H1 (cell line): ENCODE measurements around the gene SLC6A6. TPM values are rescaled to one million over a fixed set of nuclear protein-coding genes. Genes with fewer than 3 reads are reported as not detected.

Experiments
- CTCF ChIA-PET: fragments of 300-600 bp; sonication (Branson Sonifier 250); formaldehyde crosslinking; loops from one replicate; lab custom pipeline; 2021; ENCODE audit not compliant: partially characterized antibody; lab: Charles Lee
- POLR2A ChIA-PET: fragments of 300-600 bp; sonication (Branson Sonifier 250); formaldehyde crosslinking; loops from one replicate; lab custom pipeline; 2021; ENCODE audit warnings: inconsistent platforms; ENCODE audit not compliant: partially characterized antibody; lab: Charles Lee
- DNase-seq, 2 experiments: peaks; one replicate each; pipeline versions ENCODE4 v3.0.0 to v3.0.0-alpha.2; 2010 to 2022; ENCODE audit warnings: low spot score in 2 of 2, low read depth in 1 of 2, mixed read lengths in 1 of 2
- FAIRE-seq: peaks from 2 replicates; lab custom pipeline; 2011; peaks lifted over from hg19 to GRCh38; lab: Jason Lieb, UNC
- H2AFZ ChIP-seq: 2 replicates; pipeline ENCODE4 v1.8.1; 2012; ENCODE audit warnings: low read length, inconsistent platforms
- H2AK5ac ChIP-seq: 2 replicates; pipeline ENCODE4 v1.6.1; 2013; ENCODE audit warnings: low read depth, low read length
- H2BK120ac ChIP-seq: replicated peaks from 2 replicates; pipeline ENCODE3; 2013; ENCODE audit warnings: low read depth, low read length, inconsistent platforms
- H2BK12ac ChIP-seq: 2 replicates; pipeline ENCODE4 v1.6.1; 2013; ENCODE audit warnings: low read depth, low read length
- H2BK15ac ChIP-seq: 2 replicates; pipeline ENCODE4 v1.6.1; 2013; ENCODE audit warnings: low read length
- H2BK20ac ChIP-seq: 2 replicates; pipeline ENCODE4 v1.6.1; 2013; ENCODE audit warnings: low read length
- H2BK5ac ChIP-seq: 2 replicates; pipeline ENCODE4 v1.6.1; 2013; ENCODE audit warnings: low read depth, low read length
- H3K14ac ChIP-seq: 2 replicates; pipeline ENCODE4 v1.6.1; 2013; ENCODE audit warnings: inconsistent platforms; ENCODE audit not compliant: insufficient read length
- H3K18ac ChIP-seq: 2 replicates; pipeline ENCODE4 v1.6.1; 2013; ENCODE audit warnings: low read length; ENCODE audit errors: extremely low read depth
- H3K23ac ChIP-seq: 2 replicates; pipeline ENCODE4 v1.6.1; 2013; ENCODE audit warnings: inconsistent platforms; ENCODE audit not compliant: insufficient read length
- H3K23me2 ChIP-seq: 2 replicates; pipeline ENCODE4 v1.6.1; 2013; ENCODE audit warnings: low read depth, low read length
- H3K27ac ChIP-seq: 2 replicates; pipeline ENCODE4 v1.6.1; 2011; ENCODE audit warnings: low read depth, low read length, inconsistent platforms
- H3K27me3 ChIP-seq, 4 experiments: replicated peaks in 1 of 4; 1 replicate in 1 of 4; 2 replicates in 3 of 4; pipeline versions ENCODE4 v1.6.1 to v1.8.1; 2011 to 2013; ENCODE audit warnings: low read length in 3 of 4, mild to moderate bottlenecking in 3 of 4, inconsistent platforms in 2 of 4, mixed read lengths in 2 of 4, moderate library complexity in 1 of 4; ENCODE audit not compliant: control insufficient read depth in 3 of 4, insufficient read depth in 3 of 4; ENCODE audit errors: extremely low read depth in 1 of 4
- H3K36me3 ChIP-seq, 4 experiments: 2 replicates each; pipeline versions ENCODE4 v1.6.1 to v1.8.1; 2011 to 2013; ENCODE audit warnings: mild to moderate bottlenecking in 4 of 4, low read length in 3 of 4, moderate library complexity in 2 of 4, control low read depth in 1 of 4, inconsistent platforms in 1 of 4; ENCODE audit not compliant: insufficient read depth in 4 of 4, control insufficient read depth in 2 of 4
- H3K4ac ChIP-seq: replicated peaks from 2 replicates; pipeline ENCODE3; 2013; ENCODE audit warnings: low read length, low read depth, mixed read lengths, inconsistent platforms; ENCODE audit not compliant: insufficient read length
- H3K4me1 ChIP-seq, 4 experiments: replicated peaks in 1 of 4; 1 replicate in 1 of 4; 2 replicates in 3 of 4; pipeline versions ENCODE4 v1.6.1 to v1.8.1; 2011 to 2013; ENCODE audit warnings: low read length in 3 of 4, inconsistent platforms in 2 of 4, mixed read lengths in 1 of 4; ENCODE audit not compliant: insufficient read depth in 4 of 4, control insufficient read depth in 3 of 4
- H3K4me2 ChIP-seq, 2 experiments: 2 replicates each; pipeline versions ENCODE4 v1.6.1 to v1.8.1; 2011 to 2013; ENCODE audit warnings: low read depth in 2 of 2, low read length in 2 of 2, control low read depth in 1 of 2, inconsistent platforms in 1 of 2, mild to moderate bottlenecking in 1 of 2; ENCODE audit not compliant: insufficient read depth in 1 of 2
- H3K4me3 ChIP-seq, 4 experiments: fragments of 200-600, 300-600 bp in 1 of 4; sonication (generic), shearing (Covaris generic), sonication (Bioruptor Twin) in 1 of 4; 2 replicates each; pipeline versions ENCODE4 v1.5.1 to v1.8.1; 2011 to 2016; ENCODE audit warnings: low read length in 4 of 4, low read depth in 3 of 4, control low read depth in 2 of 4, inconsistent platforms in 2 of 4, mild to moderate bottlenecking in 2 of 4, mixed read lengths in 1 of 4, moderate library complexity in 1 of 4; ENCODE audit not compliant: insufficient read depth in 2 of 4; ENCODE audit errors: extremely low read depth in 1 of 4
- H3K56ac ChIP-seq: replicated peaks from 2 replicates; pipeline ENCODE3; 2013; ENCODE audit warnings: low read depth, mild to moderate bottlenecking, mixed read lengths, low read length, inconsistent platforms; ENCODE audit not compliant: insufficient read length
- H3K79me1 ChIP-seq: 2 replicates; pipeline ENCODE4 v1.6.1; 2013; ENCODE audit warnings: low read depth, low read length, control low read depth
- H3K79me2 ChIP-seq, 2 experiments: 2 replicates each; pipeline versions ENCODE4 v1.6.1 to v1.8.1; 2012 to 2013; ENCODE audit warnings: low read length in 2 of 2, mild to moderate bottlenecking in 2 of 2, inconsistent platforms in 1 of 2; ENCODE audit not compliant: insufficient read depth in 2 of 2, control insufficient read depth in 1 of 2
- H3K9ac ChIP-seq, 4 experiments: replicated peaks in 1 of 4; 1 replicate in 1 of 4; 2 replicates in 3 of 4; pipeline versions ENCODE4 v1.6.1 to v1.8.1; 2011 to 2013; ENCODE audit warnings: low read depth in 3 of 4, low read length in 3 of 4, control low read depth in 2 of 4, mild to moderate bottlenecking in 2 of 4, moderate library complexity in 2 of 4, inconsistent platforms in 1 of 4; ENCODE audit errors: extremely low read depth in 1 of 4
- H3K9me3 ChIP-seq, 2 experiments: 2 replicates each; pipeline versions ENCODE4 v1.6.1 to v1.8.1; 2012 to 2013; ENCODE audit warnings: mild to moderate bottlenecking in 2 of 2, moderate library complexity in 2 of 2, control low read depth in 1 of 2, inconsistent platforms in 1 of 2, low read depth in 1 of 2, low read length in 1 of 2, mixed read lengths in 1 of 2; ENCODE audit not compliant: insufficient read depth in 2 of 2
- H4K20me1 ChIP-seq, 2 experiments: replicated peaks in 1 of 2; 2 replicates each; pipeline versions ENCODE3 to v1.8.1; 2011 to 2013; ENCODE audit warnings: inconsistent platforms in 2 of 2, low read length in 2 of 2, mild to moderate bottlenecking in 1 of 2; ENCODE audit not compliant: insufficient read depth in 2 of 2, control insufficient read depth in 1 of 2
- H4K5ac ChIP-seq: 2 replicates; pipeline ENCODE4 v1.6.1; 2013; ENCODE audit warnings: low read length, low read depth, mixed read lengths, inconsistent platforms; ENCODE audit not compliant: insufficient read length
- H4K8ac ChIP-seq: 2 replicates; pipeline ENCODE4 v1.8.0; 2013; ENCODE audit warnings: mild to moderate bottlenecking, moderate library complexity, low read length, inconsistent platforms; ENCODE audit not compliant: insufficient read depth; ENCODE audit errors: extremely low read depth
- H4K91ac ChIP-seq: replicated peaks from 2 replicates; pipeline ENCODE3; 2013; ENCODE audit warnings: low read length, mixed read lengths, inconsistent platforms; ENCODE audit not compliant: insufficient read length
- CREB1 ChIP-seq: IDR thresholded peaks from 2 replicates; pipeline ENCODE4 v1.6.1; 2012; ENCODE audit warnings: inconsistent platforms
- HDAC2 ChIP-seq, 2 experiments: fragments of 300-600 bp in 1 of 2; sonication (generic) in 1 of 2; IDR thresholded peaks; 2 replicates each; pipeline ENCODE4 v1.6.1; 2011 to 2012; ENCODE audit warnings: low read depth in 2 of 2, low read length in 2 of 2, mild to moderate bottlenecking in 2 of 2, moderate library complexity in 2 of 2, borderline replicate concordance in 1 of 2, inconsistent platforms in 1 of 2
- NRF1 ChIP-seq: IDR thresholded peaks from 2 replicates; pipeline ENCODE4 v1.6.1; 2011; ENCODE audit warnings: mild to moderate bottlenecking, low read depth, low read length, improper control_type of control experiment
- POLR2AphosphoS5 ChIP-seq: IDR thresholded peaks from 2 replicates; pipeline ENCODE4 v1.6.1; 2011; ENCODE audit warnings: low read depth, low read length
- RBBP5 ChIP-seq: IDR thresholded peaks from 2 replicates; pipeline ENCODE4 v1.7.1; 2012; ENCODE audit warnings: low read depth, mild to moderate bottlenecking, inconsistent platforms, low read length, moderate library complexity, borderline replicate concordance
- RNF2 ChIP-seq: fragments of 200-900, 300-1000 bp; sonication (generic); IDR thresholded peaks from 2 replicates; pipeline ENCODE4 v1.7.1; 2016; ENCODE audit warnings: borderline replicate concordance, low read depth, mild to moderate bottlenecking, antibody characterized with exemption, low read length; ENCODE audit not compliant: poor library complexity, severe bottlenecking; ENCODE audit errors: missing control alignments
- SAP30 ChIP-seq: fragments of 300-600 bp; sonication (generic); IDR thresholded peaks from 2 replicates; pipeline ENCODE4 v1.7.1; 2012; ENCODE audit warnings: low read length, moderate library complexity, mild to moderate bottlenecking, inconsistent platforms; ENCODE audit not compliant: insufficient read depth, insufficient replicate concordance
- WGBS, 2 experiments: shearing (Covaris generic) in 1 of 2; methylation state at CpG; one replicate each; pipeline versions ENCODE4 v1.1.6 to v1.1.7; 2013 to 2015; ENCODE audit warnings: low lambda C conversion rate in 2 of 2, mixed read lengths in 2 of 2, inconsistent platforms in 1 of 2, low coverage in 1 of 2, missing lambda C conversion rate in 1 of 2; ENCODE audit not compliant: insufficient replicate concordance in 2 of 2, insufficient coverage in 1 of 2, insufficient read length in 1 of 2; ENCODE audit errors: extremely low coverage in 1 of 2, missing lambda C conversion rate in 1 of 2; 5-methylcytosine and 5-hydroxymethylcytosine counted together
- polyA plus RNA-seq, 7 experiments: library from polyadenylated mRNA; depleted of rRNA in 3 of 7; stranded (reverse) in 5 of 7; unstranded in 2 of 7; fragments of >200 nt in 5 of 7; fragments of 200-250 nt in 2 of 7; gene quantifications; 1 replicate in 5 of 7; 2 replicates in 1 of 7; 4 replicates in 1 of 7; pipeline versions ENCODE4 v1.2.1 to v1.2.3, GENCODE V29; 2011 to 2013; ENCODE audit warnings: missing spikeins in 2 of 7, mixed read lengths in 2 of 7
- total RNA-seq: library from RNA; stranded (reverse); fragmentation: NEBNext Ultra II Directional; extraction: Animal tissue kit (Norgen Biotek cat#: 25700); gene quantifications from 2 replicates; pipeline ENCODE4 v1.2.1, GENCODE V29; 2021
- TF ChIP-seq, protein P1 (sequence below): IDR thresholded peaks from 2 replicates; pipeline ENCODE4 v1.6.1; 2012; ENCODE audit warnings: inconsistent platforms

The SLC6A6 gene
- total and polyA plus RNA-seq, 2 of the 8 experiments (the other 6 are each of a cell fraction or from before 2014, with no cell fraction given): 66.2 to 144 TPM

DNA sequence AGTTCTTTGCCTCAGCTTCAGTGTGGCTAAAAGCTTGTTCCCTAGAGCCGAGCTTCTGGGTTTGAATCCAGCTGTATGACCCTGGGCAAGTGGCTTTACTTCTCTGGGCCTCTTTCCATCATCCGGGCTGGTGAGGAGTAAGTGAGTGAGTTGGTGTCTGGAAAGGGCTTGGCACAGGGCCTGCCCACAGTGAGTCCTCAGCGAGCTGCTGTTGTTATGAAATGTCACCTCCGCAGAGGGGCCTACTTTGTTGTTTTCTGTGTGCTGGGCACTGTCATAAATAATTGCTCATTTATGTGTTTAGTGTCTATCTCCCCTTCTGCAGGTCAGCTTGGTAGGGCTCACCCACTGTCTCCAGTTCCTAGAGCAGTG, 31.7 kb downstream of the SLC6A6 start:
- Histone ChIP-seq H3K4me1 (peaks cover 0 to 18% (median 5%) of the 10 kb centered on the region in 4 experiments; a peak in 5 of 7 replicates), H3K56ac (no peak overlapping the region), H3K9me3 (no peaks in the 10 kb centered on the region), H3K4me3 (no peak overlapping the region), H3K79me1 (peaks cover 25% of the 10 kb centered on the region), H3K36me3 (no peaks in the 10 kb centered on the region), H2BK15ac (no peak overlapping the region), H2BK5ac (0 out of 2 replicates have a peak overlapping the region, but pooled peaks have one; percentile 38), H4K8ac (no peak overlapping the region; the same call in 1 of the 2 replicates), H3K23me2 (no peaks in the 10 kb centered on the region), H2BK20ac (no peak overlapping the region), H3K79me2 (peaks cover 3 to 76% of the 10 kb centered on the region in 2 experiments; a peak in 3 of 4 replicates), H3K18ac (no peak overlapping the region), H3K9ac (no peak overlapping the region), H3K23ac (no peak overlapping the region), H3K27ac (no peak overlapping the region), H4K5ac (no peak overlapping the region), H2BK120ac (no peak overlapping the region), H3K27me3 (no peaks in the 10 kb centered on the region), H3K14ac (no peak overlapping the region), H3K4ac (no peak overlapping the region), H2AK5ac (no peak overlapping the region), H3K4me2 (no peak overlapping the region), H2BK12ac (no peak overlapping the region), H4K91ac (no peak overlapping the region), H2AFZ (no peak overlapping the region), H4K20me1 (peaks cover 12 to 50% of the 10 kb centered on the region in 2 experiments)
- 91% methylated on average over 4 of the region's 4 CpGs; no CpG with 5 or more reads in 1 of the 2 experiments for WGBS, 2 experiments
- DNase-seq: no peak
- POLR2A ChIA-PET: interaction anchor here (1.1 to 1.3 kb wide), 2 partner anchors 21 to 24 kb away, joined by 3 to 4 read pairs; no protein-coding TSS in a partner anchor
- FAIRE-seq: no peak
- TF ChIP-seq, protein P1, sequence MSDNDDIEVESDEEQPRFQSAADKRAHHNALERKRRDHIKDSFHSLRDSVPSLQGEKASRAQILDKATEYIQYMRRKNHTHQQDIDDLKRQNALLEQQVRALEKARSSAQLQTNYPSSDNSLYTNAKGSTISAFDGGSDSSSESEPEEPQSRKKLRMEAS: no peak
- no peak for TF ChIP-seq NRF1
- no peak for TF ChIP-seq RBBP5
- no peak for TF ChIP-seq POLR2AphosphoS5
- TF ChIP-seq HDAC2 (IDR thresholded peaks at IDR 0.05; ENCODE audit: borderline replicate concordance in 1 of 2, low read depth in 2 of 2, low read length in 2 of 2): no peak
- TF ChIP-seq CREB1: no peak
- no peak for TF ChIP-seq SAP30
- no peak for TF ChIP-seq RNF2
- CTCF ChIA-PET: interaction anchor here (0.6 to 3.1 kb wide), 9 partner anchors 12 to 152 kb away, joined by 3 to 16 read pairs (median 3); no protein-coding TSS in a partner anchor
